ENCODE measurements around the gene DHX32. TPM values are rescaled to one million over a fixed set of nuclear protein-coding genes. Genes with fewer than 3 reads are reported as not detected.
"Not testable (repeated sequence)": the region's sequence is repeated elsewhere in the genome, so short reads cannot be mapped to it uniquely, and the experiment has no call there.

Gene DHX32
- total RNA-seq, 2 experiments from 2014 or later = 0.22 to 0.27 TPM

DNA sequence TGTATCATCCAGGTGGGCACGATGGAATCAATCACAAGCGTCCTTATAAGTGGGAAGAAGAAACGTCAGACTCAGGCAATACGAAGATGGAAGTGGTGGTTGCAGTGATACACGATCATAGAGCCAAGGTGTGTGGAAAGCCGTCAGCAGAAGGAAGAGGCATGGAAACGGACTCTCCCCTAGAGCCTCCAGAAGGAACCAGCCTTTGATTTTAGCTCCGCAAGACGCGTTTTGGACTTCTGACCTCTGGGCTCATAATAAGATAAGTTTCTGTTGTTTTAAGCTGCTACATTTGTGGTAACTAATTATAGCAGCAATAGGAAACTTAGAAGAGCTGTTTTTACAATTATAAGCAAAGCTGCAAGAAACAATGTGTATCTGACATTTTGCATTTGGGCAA lies 30.1 kb upstream of the DHX32 start:
- POLR2A ChIA-PET = no interaction called here
- BruUV-seq (replicated peaks) = no TSS peak
- Histone ChIP-seq H3K4me3 (ENCODE audit: low read depth, low read length, poor library complexity, severe bottlenecking) (no peak overlapping the region), H3K4me2 (ENCODE audit: low read length) (no peak overlapping the region), H3K36me3 (ENCODE audit: insufficient read depth, low read length) (no peaks in the 10 kb centered on the region), H3K9me2 (ENCODE audit: insufficient read depth, low read length) (no peaks in the 10 kb centered on the region), H3K9me3 (ENCODE audit: low read length) (no peaks in the 10 kb centered on the region), H2AFZ (ENCODE audit: low read length) (no peak overlapping the region), H4K20me1 (ENCODE audit: insufficient read depth, low read length) (no peaks in the 10 kb centered on the region), H3K27ac (ENCODE audit: low read depth, low read length, poor library complexity, severe bottlenecking) (no peak overlapping the region), H3K4me1 (ENCODE audit: insufficient read depth, low read length, poor library complexity, severe bottlenecking) (no peaks in the 10 kb centered on the region), H3K79me2 (ENCODE audit: insufficient read depth, low read depth, low read length) (no peaks in the 10 kb centered on the region)
- DNase-seq (ENCODE audit: low spot score) = no peak
- CTCF ChIA-PET (ENCODE audit: unreplicated experiment) = no interaction called here
- intact Hi-C loops (cut with micrococcal nuclease; ENCODE audit: unreplicated experiment) = no loop called here
- TF ChIP-seq, protein P1, sequence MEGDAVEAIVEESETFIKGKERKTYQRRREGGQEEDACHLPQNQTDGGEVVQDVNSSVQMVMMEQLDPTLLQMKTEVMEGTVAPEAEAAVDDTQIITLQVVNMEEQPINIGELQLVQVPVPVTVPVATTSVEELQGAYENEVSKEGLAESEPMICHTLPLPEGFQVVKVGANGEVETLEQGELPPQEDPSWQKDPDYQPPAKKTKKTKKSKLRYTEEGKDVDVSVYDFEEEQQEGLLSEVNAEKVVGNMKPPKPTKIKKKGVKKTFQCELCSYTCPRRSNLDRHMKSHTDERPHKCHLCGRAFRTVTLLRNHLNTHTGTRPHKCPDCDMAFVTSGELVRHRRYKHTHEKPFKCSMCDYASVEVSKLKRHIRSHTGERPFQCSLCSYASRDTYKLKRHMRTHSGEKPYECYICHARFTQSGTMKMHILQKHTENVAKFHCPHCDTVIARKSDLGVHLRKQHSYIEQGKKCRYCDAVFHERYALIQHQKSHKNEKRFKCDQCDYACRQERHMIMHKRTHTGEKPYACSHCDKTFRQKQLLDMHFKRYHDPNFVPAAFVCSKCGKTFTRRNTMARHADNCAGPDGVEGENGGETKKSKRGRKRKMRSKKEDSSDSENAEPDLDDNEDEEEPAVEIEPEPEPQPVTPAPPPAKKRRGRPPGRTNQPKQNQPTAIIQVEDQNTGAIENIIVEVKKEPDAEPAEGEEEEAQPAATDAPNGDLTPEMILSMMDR (conservative IDR thresholded peaks at IDR 0.05; ENCODE audit: low read length) = no peak
- no peak for TF ChIP-seq EZH2phosphoT487 (IDR thresholded peaks at IDR 0.05; ENCODE audit: borderline replicate concordance, low read depth, low read length)

DNA sequence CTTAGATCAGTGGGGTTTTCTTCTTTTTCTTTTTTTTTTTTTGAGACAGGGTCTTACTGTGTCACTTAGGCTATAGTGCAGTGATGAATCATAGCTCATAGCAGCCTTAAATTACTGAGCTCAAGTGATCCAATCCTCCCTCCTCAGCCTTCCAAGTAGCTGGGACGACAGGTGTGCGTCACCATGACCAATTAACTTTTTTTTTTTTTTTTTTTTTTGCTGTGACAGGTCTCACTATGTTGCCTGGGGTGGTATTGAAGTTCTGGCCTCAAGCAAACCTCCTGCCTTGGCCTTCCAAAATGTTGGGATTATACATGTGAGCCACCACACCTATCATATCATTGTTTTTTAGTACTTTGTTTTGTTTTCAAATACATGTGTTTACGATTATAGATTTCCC lies 28.4 kb upstream of the DHX32 start:
- DNase-seq (ENCODE audit: low spot score); H4K20me1 ChIP-seq (ENCODE audit: insufficient read depth, low read length); H3K9me2 ChIP-seq (ENCODE audit: insufficient read depth, low read length); H3K27ac ChIP-seq (ENCODE audit: low read depth, low read length, poor library complexity, severe bottlenecking); intact Hi-C loops (cut with micrococcal nuclease; ENCODE audit: unreplicated experiment); H3K4me2 ChIP-seq (ENCODE audit: low read length); H3K9me3 ChIP-seq (ENCODE audit: low read length); H2AFZ ChIP-seq (ENCODE audit: low read length); H3K4me3 ChIP-seq (ENCODE audit: low read depth, low read length, poor library complexity, severe bottlenecking); H3K79me2 ChIP-seq (ENCODE audit: insufficient read depth, low read depth, low read length); H3K36me3 ChIP-seq (ENCODE audit: insufficient read depth, low read length); CTCF ChIA-PET (ENCODE audit: unreplicated experiment); H3K4me1 ChIP-seq (ENCODE audit: insufficient read depth, low read length, poor library complexity, severe bottlenecking); BruUV-seq (replicated peaks): not testable (repeated sequence)
- POLR2A ChIA-PET = interaction anchor here (0.6 kb wide), 1 partner anchor 11 kb away, joined by 3 read pairs; no protein-coding TSS in a partner anchor

DNA sequence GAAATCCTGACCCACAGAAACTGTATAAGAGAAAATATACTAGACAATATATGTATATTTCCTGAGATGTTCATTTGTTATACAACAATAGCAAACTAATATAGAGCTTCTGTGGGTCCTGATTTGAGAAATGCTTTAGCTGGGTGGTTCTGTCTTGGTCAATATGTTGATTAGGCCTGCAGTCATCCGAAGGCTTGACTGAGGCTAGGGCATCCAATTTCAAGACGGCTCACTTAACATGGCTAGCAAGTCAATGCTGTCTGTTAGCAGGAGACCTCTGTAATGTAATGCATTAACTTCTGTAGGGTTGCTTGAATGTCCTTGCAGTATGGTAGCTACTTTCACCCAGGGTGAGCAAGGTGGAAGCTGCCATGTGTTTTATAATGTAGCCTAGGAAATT lies 27.7 kb upstream of the DHX32 start:
- H3K79me2 ChIP-seq (ENCODE audit: insufficient read depth, low read depth, low read length); H2AFZ ChIP-seq (ENCODE audit: low read length); CTCF ChIA-PET (ENCODE audit: unreplicated experiment); H4K20me1 ChIP-seq (ENCODE audit: insufficient read depth, low read length); intact Hi-C loops (cut with micrococcal nuclease; ENCODE audit: unreplicated experiment); H3K4me3 ChIP-seq (ENCODE audit: low read depth, low read length, poor library complexity, severe bottlenecking); H3K9me2 ChIP-seq (ENCODE audit: insufficient read depth, low read length); H3K36me3 ChIP-seq (ENCODE audit: insufficient read depth, low read length); H3K9me3 ChIP-seq (ENCODE audit: low read length); H3K4me1 ChIP-seq (ENCODE audit: insufficient read depth, low read length, poor library complexity, severe bottlenecking); BruUV-seq (replicated peaks); H3K27ac ChIP-seq (ENCODE audit: low read depth, low read length, poor library complexity, severe bottlenecking); DNase-seq (ENCODE audit: low spot score); H3K4me2 ChIP-seq (ENCODE audit: low read length): not testable (repeated sequence)
- POLR2A ChIA-PET = interaction anchor here (0.6 kb wide), 1 partner anchor 10 kb away, joined by 3 read pairs; no protein-coding TSS in a partner anchor

DNA sequence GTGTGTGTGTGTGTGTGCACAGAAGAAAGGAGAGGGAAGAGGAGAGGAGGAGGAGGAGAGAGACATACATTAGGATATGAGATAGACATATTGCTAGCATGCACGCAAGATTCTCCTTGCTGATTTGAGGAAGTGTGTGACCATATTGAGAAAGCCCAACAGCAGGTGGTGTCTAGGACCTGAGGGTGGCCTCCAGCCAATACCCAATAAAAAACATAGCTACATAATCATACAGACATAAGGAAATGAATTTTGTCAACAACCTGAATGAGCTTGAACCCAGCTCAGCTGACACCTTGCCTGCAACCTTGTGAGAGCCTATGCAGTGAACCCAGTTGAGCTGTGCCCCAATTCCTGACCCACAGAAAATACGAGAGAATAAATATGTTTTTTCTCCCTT lies 26.5 kb upstream of the DHX32 start:
- H3K9me3 ChIP-seq (ENCODE audit: low read length); H3K79me2 ChIP-seq (ENCODE audit: insufficient read depth, low read depth, low read length); H3K36me3 ChIP-seq (ENCODE audit: insufficient read depth, low read length); intact Hi-C loops (cut with micrococcal nuclease; ENCODE audit: unreplicated experiment); H3K4me3 ChIP-seq (ENCODE audit: low read depth, low read length, poor library complexity, severe bottlenecking); H3K9me2 ChIP-seq (ENCODE audit: insufficient read depth, low read length); H3K4me1 ChIP-seq (ENCODE audit: insufficient read depth, low read length, poor library complexity, severe bottlenecking); H3K27ac ChIP-seq (ENCODE audit: low read depth, low read length, poor library complexity, severe bottlenecking); H2AFZ ChIP-seq (ENCODE audit: low read length); H4K20me1 ChIP-seq (ENCODE audit: insufficient read depth, low read length); DNase-seq (ENCODE audit: low spot score); CTCF ChIA-PET (ENCODE audit: unreplicated experiment); H3K4me2 ChIP-seq (ENCODE audit: low read length); BruUV-seq (replicated peaks): not testable (repeated sequence)
- POLR2A ChIA-PET = interaction anchor here (0.7 kb wide), 1 partner anchor 199 kb away, joined by 4 read pairs; no protein-coding TSS in a partner anchor

DNA sequence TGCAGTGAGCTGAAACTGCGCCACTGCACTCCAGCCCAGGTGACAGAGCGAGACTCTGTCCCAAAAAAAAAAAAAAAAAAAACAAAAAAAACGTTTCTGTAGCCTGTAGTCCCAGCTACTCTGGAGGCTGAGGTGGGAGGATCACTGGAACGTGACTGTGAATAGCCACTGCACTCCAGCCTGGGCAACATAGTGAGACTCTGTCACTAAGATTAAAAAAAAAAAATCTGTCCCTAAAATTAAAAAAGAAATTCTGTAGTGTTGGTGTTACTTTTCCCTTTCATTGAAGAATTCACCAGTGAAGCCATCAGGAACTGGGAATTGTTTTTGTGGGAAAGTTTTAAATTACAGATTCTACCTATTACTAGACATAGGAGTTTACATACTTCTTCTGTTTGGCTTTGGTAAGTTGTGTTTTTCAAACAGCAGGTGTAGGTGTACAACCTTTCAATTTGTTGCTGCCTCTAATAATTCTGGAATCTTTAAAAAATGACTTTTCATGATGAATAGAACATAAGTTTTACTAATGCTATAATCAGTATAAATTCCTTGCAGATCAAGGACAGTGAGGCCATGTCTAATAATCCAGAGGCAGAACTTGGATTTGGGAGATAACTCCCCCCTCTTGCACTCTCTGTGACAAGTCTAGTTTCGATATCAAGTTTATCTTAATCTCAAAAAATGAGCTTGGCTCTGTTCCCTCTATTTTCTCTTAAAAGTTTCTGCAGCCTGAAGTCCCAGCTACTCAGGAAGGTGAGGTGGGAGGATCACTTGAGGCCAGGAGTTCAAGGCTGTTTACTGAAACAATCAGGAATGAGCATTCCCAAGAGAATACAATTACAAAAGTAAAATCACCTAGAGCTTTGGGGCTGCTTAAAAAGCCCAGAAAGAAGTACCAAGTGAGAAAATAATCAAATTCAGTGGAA lies 24.2 kb upstream of the DHX32 start:
- H3K36me3 ChIP-seq (ENCODE audit: insufficient read depth, low read length); H3K4me1 ChIP-seq (ENCODE audit: insufficient read depth, low read length, poor library complexity, severe bottlenecking); H3K9me2 ChIP-seq (ENCODE audit: insufficient read depth, low read length); H3K27ac ChIP-seq (ENCODE audit: low read depth, low read length, poor library complexity, severe bottlenecking); H4K20me1 ChIP-seq (ENCODE audit: insufficient read depth, low read length); H3K79me2 ChIP-seq (ENCODE audit: insufficient read depth, low read depth, low read length); CTCF ChIA-PET (ENCODE audit: unreplicated experiment); BruUV-seq (replicated peaks); H3K4me3 ChIP-seq (ENCODE audit: low read depth, low read length, poor library complexity, severe bottlenecking); intact Hi-C loops (cut with micrococcal nuclease; ENCODE audit: unreplicated experiment); H3K4me2 ChIP-seq (ENCODE audit: low read length); H2AFZ ChIP-seq (ENCODE audit: low read length); DNase-seq (ENCODE audit: low spot score); H3K9me3 ChIP-seq (ENCODE audit: low read length): not testable (repeated sequence)
- POLR2A ChIA-PET = interaction anchor here (0.7 kb wide), 2 partner anchors 65 to 94 kb away, joined by 3 to 7 read pairs; no protein-coding TSS in a partner anchor

Data from OCI-LY7 (cell line).